MCF 10A (cell line): Measurements from ENCODE around the gene STN1. TPM values are rescaled to one million over a fixed set of nuclear protein-coding genes. Genes with fewer than 3 reads are reported as not detected.

Experiments
- BruUV-seq: library from RNA; stranded (reverse); fragments of 400-500 nt; replicated peaks from 2 replicates; lab custom pipeline; 2021; lab: Mats Ljungman, UMichigan
- CTCF ChIA-PET: fragments of 300-600 bp; sonication (Branson Sonifier 250); formaldehyde crosslinking; extraction: SDS; loops from one replicate; lab custom pipeline; 2021; ENCODE audit warnings: antibody characterized with exemption, inconsistent platforms; lab: Yijun Ruan, JAX
- POLR2A ChIA-PET: fragments of 300-600, 350-650 bp; sonication (Branson Sonifier 250); formaldehyde crosslinking; extraction: SDS; loops from one replicate; lab custom pipeline; 2020; ENCODE audit warnings: antibody characterized with exemption, inconsistent platforms; lab: Yijun Ruan, JAX
- DNase-seq: peaks from one replicate; pipeline ENCODE4 v3.0.0-alpha.2; 2018; ENCODE audit not compliant: unreplicated experiment
- H3K27ac Mint-ChIP-seq: one replicate; pipeline ENCODE4 v1.8.0; 2022; ENCODE audit warnings: mild to moderate bottlenecking, low read depth, mixed read lengths; ENCODE audit not compliant: unreplicated experiment
- H3K27me3 Mint-ChIP-seq: one replicate; pipeline ENCODE4 v1.8.0; 2022; ENCODE audit warnings: mixed read lengths; ENCODE audit not compliant: insufficient read depth, unreplicated experiment
- H3K36me3 Mint-ChIP-seq: one replicate; pipeline ENCODE4 v1.8.0; 2022; ENCODE audit warnings: mild to moderate bottlenecking, moderate library complexity, mixed read lengths; ENCODE audit not compliant: insufficient read depth, unreplicated experiment
- H3K4me1 Mint-ChIP-seq: one replicate; pipeline ENCODE4 v1.8.0; 2022; ENCODE audit warnings: mixed read lengths; ENCODE audit not compliant: insufficient read depth, unreplicated experiment
- H3K4me3 Mint-ChIP-seq: one replicate; pipeline ENCODE4 v1.8.0; 2022; ENCODE audit warnings: mild to moderate bottlenecking, moderate library complexity, mixed read lengths; ENCODE audit not compliant: unreplicated experiment
- H3K9me3 Mint-ChIP-seq: one replicate; pipeline ENCODE4 v1.8.0; 2022; ENCODE audit warnings: mixed read lengths; ENCODE audit not compliant: unreplicated experiment
- CTCF ChIP-seq: fragments of 200-600 bp; IDR thresholded peaks from one replicate; pipeline ENCODE4 v1.8.0; 2022; ENCODE audit warnings: antibody characterized with exemption, mild to moderate bottlenecking; ENCODE audit not compliant: unreplicated experiment
- intact Hi-C: fragments of 100-400 bp; cut with micrococcal nuclease; formaldehyde crosslinking; loops from 2 replicates; pipeline ENCODE4 v1.14.1; 2022
- total RNA-seq: library from RNA; stranded (reverse); gene quantifications from 2 replicates; pipeline ENCODE4 v1.2.3, GENCODE V29; 2022

Gene STN1
- total RNA-seq, 1 experiment from 2014 or later, result 46.7 TPM

DNA sequence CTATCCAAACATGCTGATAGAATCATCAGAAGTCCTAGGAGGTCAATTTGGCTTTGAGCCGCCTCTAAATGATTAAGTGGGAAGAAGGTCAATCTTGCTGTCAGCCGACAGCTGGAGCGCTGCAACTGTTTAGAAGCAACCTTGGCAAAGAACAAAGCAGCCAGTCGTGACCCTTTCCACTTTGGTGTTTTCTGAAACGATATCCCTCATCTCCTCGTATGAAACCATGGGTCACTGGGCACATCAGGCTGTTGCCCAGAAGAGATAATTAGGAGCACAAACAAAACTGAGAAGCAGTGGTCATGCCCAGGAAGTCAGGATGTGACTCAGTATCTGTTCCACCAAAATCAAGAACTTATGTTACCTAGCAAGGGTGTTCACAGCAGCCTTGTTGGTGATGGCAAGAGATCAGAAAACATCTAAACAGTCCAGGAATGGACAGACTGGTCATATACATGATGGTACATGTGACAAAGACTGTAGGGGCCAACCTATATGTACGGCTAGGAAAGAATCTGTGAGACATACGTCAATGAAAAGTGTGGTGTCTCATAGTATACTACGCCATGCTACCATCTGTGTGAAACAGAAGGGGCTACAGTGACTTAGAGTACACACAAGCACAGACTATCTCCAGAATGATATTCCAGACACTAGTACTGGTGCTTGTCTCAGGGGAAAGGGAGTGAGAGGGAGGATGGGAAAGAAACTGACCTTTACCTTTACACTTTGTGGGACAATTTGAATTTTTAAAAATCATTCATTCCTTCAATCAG is 22.4 kb downstream of the STN1 start:
- H3K4me1 Mint-ChIP-seq, result peaks cover 39% of the 10 kb centered on the region
- no peaks in the 10 kb centered on the region for H3K27me3 Mint-ChIP-seq
- peak overlapping the region; percentile 91 for H3K27ac Mint-ChIP-seq
- POLR2A ChIA-PET, result interaction anchor here (0.9 to 4.3 kb wide), 7 partner anchors 10 to 226 kb away, joined by 4 to 62 read pairs (median 9); partner anchors contain the start of genes SFR1, SLK and STN1
- H3K4me3 Mint-ChIP-seq, result no peak overlapping the region
- DNase-seq, result peak; percentile 60
- no peak for TF ChIP-seq CTCF
- H3K36me3 Mint-ChIP-seq, result peaks cover 81% of the 10 kb centered on the region
- intact Hi-C loops, result no loop called here
- no TSS peak for BruUV-seq
- CTCF ChIA-PET, result interaction anchor here (0.6 to 1.2 kb wide), 5 partner anchors 11 to 420 kb away, joined by 3 to 7 read pairs (median 3); no protein-coding TSS in a partner anchor
- H3K9me3 Mint-ChIP-seq, result no peaks in the 10 kb centered on the region

DNA sequence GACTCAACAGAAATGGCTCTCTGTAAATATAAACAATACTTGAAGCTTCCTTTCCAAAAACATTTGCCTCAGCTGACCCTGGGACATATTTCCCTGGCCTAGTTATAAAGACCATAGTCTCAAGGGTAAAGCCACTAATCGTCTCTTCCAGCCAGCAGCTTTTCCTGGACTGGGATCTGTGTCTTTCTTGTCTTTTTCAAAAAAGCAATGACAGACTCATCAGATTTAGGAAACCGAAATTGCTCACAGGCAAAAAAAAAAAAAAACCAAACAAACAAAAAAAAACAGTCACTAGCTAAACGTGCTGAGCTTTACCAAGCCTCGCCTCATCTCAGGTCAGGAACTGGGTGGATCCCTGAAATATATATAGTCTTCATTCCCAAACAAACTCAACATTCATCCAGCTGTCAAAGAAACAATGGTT is 23.5 kb downstream of the STN1 start:
- Mint-ChIP-seq H3K27me3 (no peaks in the 10 kb centered on the region), H3K36me3 (peaks cover 78% of the 10 kb centered on the region), H3K4me1 (peaks cover 40% of the 10 kb centered on the region), H3K9me3 (no peaks in the 10 kb centered on the region), H3K4me3 (peak overlapping the region; percentile 36), H3K27ac (peak overlapping the region; percentile 91)
- no TSS peak for BruUV-seq
- POLR2A ChIA-PET, result interaction anchor here (0.6 to 4.3 kb wide), 13 partner anchors 9 to 227 kb away, joined by 3 to 62 read pairs (median 7); partner anchors contain the start of genes COL17A1, SFR1, SLK and STN1
- no peak for DNase-seq
- no peak for TF ChIP-seq CTCF
- CTCF ChIA-PET, result interaction anchor here (0.5 to 2.0 kb wide), 5 partner anchors 9 to 316 kb away, joined by 3 to 7 read pairs (median 3); no protein-coding TSS in a partner anchor
- intact Hi-C loops, result no loop called here

- intact Hi-C loops, result no loop called here
- peak overlapping the region; percentile 91 for H3K27ac Mint-ChIP-seq
- H3K9me3 Mint-ChIP-seq, result no peaks in the 10 kb centered on the region
- H3K4me1 Mint-ChIP-seq, result peaks cover 46% of the 10 kb centered on the region
- H3K36me3 Mint-ChIP-seq, result peaks cover 82% of the 10 kb centered on the region
- no peaks in the 10 kb centered on the region for H3K27me3 Mint-ChIP-seq
- no peak for DNase-seq
- no peak overlapping the region for H3K4me3 Mint-ChIP-seq
- BruUV-seq, result no TSS peak
- ChIA-PET CTCF (interaction anchor here (0.5 to 2.0 kb wide), 8 partner anchors 9 to 436 kb away, joined by 3 to 7 read pairs (median 3); no protein-coding TSS in a partner anchor), POLR2A (interaction anchor here (0.8 to 4.3 kb wide), 15 partner anchors 9 to 228 kb away, joined by 3 to 62 read pairs (median 5); partner anchors contain the start of genes COL17A1, SFR1, SLK and STN1)
- no peak for TF ChIP-seq CTCF
These were observed 24.2 kb downstream of the STN1 start for GRCh38 chr10:103893817-103894216.

GRCh38 chr10:103892181-103892580 is 25.8 kb downstream of the STN1 start:
- H3K9me3 Mint-ChIP-seq, result no peaks in the 10 kb centered on the region
- H3K4me3 Mint-ChIP-seq, result no peak overlapping the region

More at GRCh38 chr10:103892181-103892580, 25.8 kb downstream of the STN1 start:
- CTCF ChIA-PET, result no interaction called here
- Mint-ChIP-seq H3K27ac (no peak overlapping the region), H3K4me1 (peaks cover 53% of the 10 kb centered on the region), H3K36me3 (peaks cover 80% of the 10 kb centered on the region), H3K27me3 (no peaks in the 10 kb centered on the region)
- DNase-seq, result no peak
- TF ChIP-seq CTCF, result no peak
- POLR2A ChIA-PET, result interaction anchor here (0.7 to 4.3 kb wide), 4 partner anchors 10 to 182 kb away, joined by 3 to 62 read pairs (median 10); partner anchors contain the start of gene STN1
- intact Hi-C loops, result no loop called here
- no TSS peak for BruUV-seq
